Transverse colon (tissue), 4 donors: ENCODE data around the gene UROC1. TPM values are rescaled to one million over a fixed set of nuclear protein-coding genes. Genes with fewer than 3 reads are reported as not detected.

Experiments
- DNase-seq: peaks from one replicate; pipeline ENCODE4 v3.0.0-alpha.2; 2019
- H3K27ac ChIP-seq, 4 donors: fragments of 200-600 bp; sonication (generic); 2 replicates each; pipeline ENCODE4 v1.5.1; 2016 to 2018; ENCODE audit warnings: inconsistent platforms in 4 of 4
- H3K27me3 ChIP-seq: fragments of 200-600 bp; sonication (generic); 2 replicates; pipeline ENCODE4 v1.5.1; 2017; ENCODE audit warnings: inconsistent platforms
- H3K36me3 ChIP-seq, 4 donors: fragments of 200-600 bp; sonication (generic); 2 replicates each; pipeline ENCODE4 v1.5.1; 2017 to 2019; ENCODE audit warnings: inconsistent platforms in 4 of 4
- H3K4me1 ChIP-seq, 4 donors: fragments of 200-600 bp; sonication (generic); 2 replicates each; pipeline ENCODE4 v1.5.1; 2017 to 2020; ENCODE audit warnings: inconsistent platforms in 4 of 4
- H3K4me3 ChIP-seq, 4 donors: fragments of 200-600 bp; sonication (generic); 1 replicate in 1 of 4; 2 replicates in 3 of 4; pipeline versions ENCODE4 v1.5.1 to v1.6.1; 2017 to 2019; ENCODE audit warnings: inconsistent platforms in 4 of 4
- H3K9me3 ChIP-seq, 2 donors: fragments of 200-600 bp; sonication (generic); 2 replicates each; pipeline ENCODE4 v1.5.1; 2017 to 2019; ENCODE audit warnings: inconsistent platforms in 2 of 2
- CTCF ChIP-seq, 5 experiments: fragments of 200-600 bp in 3 of 5; fragments of 450-650 bp in 2 of 5; sonication (generic) in 3 of 5; IDR thresholded peaks; 1 replicate in 2 of 5; 2 replicates in 3 of 5; pipeline ENCODE4 v1.5.1; 2016 to 2017; ENCODE audit warnings: antibody characterized with exemption in 5 of 5, inconsistent platforms in 3 of 5, mild to moderate bottlenecking in 2 of 5, moderate library complexity in 1 of 5
- EP300 ChIP-seq: sonication (generic); formaldehyde crosslinking; IDR thresholded peaks from one replicate; pipeline ENCODE4 v1.6.1; 2017; ENCODE audit warnings: antibody characterized with exemption, low read depth
- POLR2A ChIP-seq: fragments of 450-650 bp; IDR thresholded peaks from one replicate; pipeline ENCODE4 v1.6.1; 2016; ENCODE audit warnings: antibody characterized with exemption, mild to moderate bottlenecking, moderate library complexity
- POLR2AphosphoS5 ChIP-seq, 3 donors: sonication (generic); formaldehyde crosslinking; IDR thresholded peaks; one replicate each; pipeline ENCODE4 v1.6.1; 2016; ENCODE audit warnings: antibody characterized with exemption in 3 of 3
- WGBS, 2 donors: methylation state at CpG; one replicate each; pipeline ENCODE4 v1.1.5; 2018; ENCODE audit warnings: low coverage in 1 of 2; 5-methylcytosine and 5-hydroxymethylcytosine counted together
- in situ Hi-C, 4 donors: fragments of 200-750 bp; cut with MboI; loops; one replicate each; pipeline versions ENCODE4 v1.15.0 to v1.15.1; 2017; ENCODE audit warnings: low sequenced_read_pairs in 3 of 4, low pct_ligation_motif_present in 1 of 4, low pct_unique_long_range_greater_than_20kb in 1 of 4
- intact Hi-C: fragments of 100-400 bp; cut with DNase I; formaldehyde crosslinking; loops from one replicate; pipeline ENCODE4 v1.15.1; 2023; ENCODE audit warnings: low total_unique reads
- total RNA-seq, 4 donors: library from RNA; depleted of rRNA; stranded (reverse); fragments of >200 nt; gene quantifications; one replicate each; pipeline ENCODE4 v1.1.0, GENCODE V29; 2016

Gene UROC1
- total RNA-seq, 4 donors from 2014 or later: not detected

DNA sequence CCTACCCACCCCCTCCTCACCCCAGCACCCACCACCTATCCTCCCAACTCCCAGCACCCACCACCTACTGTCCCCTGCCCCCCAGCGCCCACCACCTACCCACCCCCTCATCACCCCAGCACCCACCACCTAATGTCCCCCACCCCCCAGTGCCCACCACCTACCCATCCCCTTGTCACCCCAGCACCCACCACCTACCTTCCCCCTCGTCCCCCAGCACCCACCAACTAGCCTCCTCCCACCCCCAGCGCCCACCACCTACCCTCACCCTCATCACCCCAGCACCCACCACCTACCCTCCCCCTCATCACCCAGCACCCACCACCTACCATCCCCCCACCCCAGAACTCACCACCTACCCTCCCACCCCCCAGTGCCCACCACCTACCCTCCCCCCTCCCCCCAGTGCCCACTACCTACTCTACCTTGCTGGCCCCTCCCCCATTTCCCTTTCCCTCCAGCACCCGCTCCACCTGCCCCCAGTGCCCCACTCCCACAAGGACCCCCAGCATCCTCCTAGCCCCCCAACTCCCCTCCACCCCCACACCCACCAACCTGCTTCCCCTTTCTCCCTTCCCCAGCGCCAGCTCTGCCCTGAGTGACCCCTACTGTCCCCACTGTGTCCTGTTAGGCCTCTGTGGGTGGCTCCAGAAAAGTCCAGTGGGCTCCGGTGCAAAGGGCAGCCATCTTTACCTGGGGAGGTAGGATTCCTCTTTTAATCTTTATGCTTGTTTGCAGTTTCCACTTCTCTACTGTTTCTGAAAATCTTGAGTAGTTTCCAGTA lies 1.2 kb downstream of the UROC1 start:
- no peaks in the 10 kb centered on the region for H3K4me1 ChIP-seq

DNA sequence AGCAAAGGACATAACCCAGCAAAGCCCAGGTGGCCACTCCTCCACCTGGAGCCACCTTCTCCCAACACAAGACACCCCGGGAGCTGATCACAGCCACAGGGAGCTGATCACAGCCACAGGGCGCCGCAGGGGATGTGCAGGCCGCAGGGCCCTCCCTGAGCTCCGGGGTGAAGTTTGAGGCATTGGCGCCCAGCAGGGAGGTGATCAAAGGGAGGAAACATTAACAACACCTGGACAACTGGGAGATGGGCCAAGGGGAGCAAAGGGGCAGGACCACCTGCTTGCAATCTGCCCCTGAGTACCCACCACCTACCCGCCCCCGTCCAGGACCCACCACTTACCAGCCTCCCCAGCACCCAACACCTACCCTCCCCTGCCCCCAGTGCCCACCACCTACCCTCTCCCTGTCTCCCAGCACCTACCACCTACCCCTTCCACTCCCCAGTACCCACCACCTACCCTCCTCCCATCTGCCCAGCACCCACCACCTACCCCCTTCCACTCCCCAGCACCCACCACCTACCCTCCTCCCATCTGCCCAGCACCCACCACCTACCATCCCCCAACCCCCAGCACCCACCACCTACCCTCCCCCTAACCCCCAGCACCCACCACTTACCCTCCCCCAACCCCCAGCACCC lies 2.4 kb downstream of the UROC1 start:
- 70% methylated on average over 8 of the region's 8 CpGs; no CpG with 5 or more reads in 1 of the 2 donors for WGBS, 2 donors
- Histone ChIP-seq H3K27ac (no peak overlapping the region), H3K27me3 (no peaks in the 10 kb centered on the region), H3K36me3 (no peaks in the 10 kb centered on the region), H3K9me3 (no peaks in the 10 kb centered on the region), H3K4me3 (no peak overlapping the region), H3K4me1 (no peaks in the 10 kb centered on the region)
- intact Hi-C loops (no loop called here), in situ Hi-C loops (no loop called here)
- TF ChIP-seq EP300 (no peak), POLR2A (no peak), POLR2AphosphoS5 (IDR thresholded peaks at IDR 0.05) (no peak), CTCF (IDR thresholded peaks at IDR 0.05) (no peak)
- DNase-seq: no peak

More for the DNA sequence above, 1.2 kb downstream of the UROC1 start:
- intact Hi-C loops (no loop called here), in situ Hi-C loops (no loop called here)
- Histone ChIP-seq H3K36me3 (no peaks in the 10 kb centered on the region), H3K9me3 (no peaks in the 10 kb centered on the region), H3K27ac (no peak overlapping the region), H3K4me3 (no peak overlapping the region), H3K27me3 (no peaks in the 10 kb centered on the region)
- no peak for DNase-seq
- WGBS, 2 donors: 80 to 91% methylated on average over 1 to 2 of the region's 6 CpGs
- TF ChIP-seq CTCF (IDR thresholded peaks at IDR 0.05): no peak
- TF ChIP-seq EP300: no peak
- no peak for TF ChIP-seq POLR2AphosphoS5 (IDR thresholded peaks at IDR 0.05)
- no peak for TF ChIP-seq POLR2A

DNA sequence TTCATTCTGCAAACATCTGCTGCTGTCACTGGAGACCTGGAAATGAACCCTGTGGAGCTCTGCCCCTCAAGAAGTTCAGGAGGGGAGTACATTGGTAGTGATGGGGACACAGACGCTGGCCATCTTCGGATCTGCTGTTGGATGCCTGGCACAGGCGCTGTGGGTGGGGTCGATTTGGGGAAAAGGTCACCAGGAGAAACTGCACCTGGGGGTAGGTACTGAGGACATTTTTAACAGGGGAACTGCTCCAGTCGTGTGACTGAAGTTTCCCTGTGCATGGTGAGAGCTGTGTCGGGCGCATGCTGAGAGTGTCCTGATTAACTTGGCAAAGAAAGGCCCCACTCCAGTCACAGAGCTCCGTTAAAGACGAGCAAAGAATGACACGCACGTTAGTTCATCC lies 3.4 kb downstream of the UROC1 start:
- intact Hi-C loops: no loop called here
- no peaks in the 10 kb centered on the region for H3K27me3 ChIP-seq
- H3K4me1 ChIP-seq: no peaks in the 10 kb centered on the region
- H3K4me3 ChIP-seq: no peak overlapping the region
- TF ChIP-seq CTCF (IDR thresholded peaks at IDR 0.05) (no peak), POLR2AphosphoS5 (IDR thresholded peaks at IDR 0.05) (no peak), EP300 (no peak), POLR2A (no peak)
- WGBS, 2 donors: 85% methylated on average over 11 of the region's 11 CpGs; no CpG with 5 or more reads in 1 of the 2 donors
- H3K27ac ChIP-seq: no peak overlapping the region
- DNase-seq: no peak
- in situ Hi-C loops: no loop called here
- no peaks in the 10 kb centered on the region for H3K36me3 ChIP-seq
- H3K9me3 ChIP-seq: no peaks in the 10 kb centered on the region

GRCh38 chr3:126512916-126513650 lies 4.5 kb downstream of the UROC1 start:
- no peaks in the 10 kb centered on the region for H3K9me3 ChIP-seq
- in situ Hi-C loops: no loop called here
- H3K4me3 ChIP-seq: no peak overlapping the region
- H3K27me3 ChIP-seq: no peaks in the 10 kb centered on the region
- TF ChIP-seq POLR2A (no peak), POLR2AphosphoS5 (IDR thresholded peaks at IDR 0.05) (no peak), CTCF (IDR thresholded peaks at IDR 0.05) (no peak), EP300 (no peak)
- intact Hi-C loops: no loop called here
- 89% methylated on average over 12 of the region's 12 CpGs; no CpG with 5 or more reads in 1 of the 2 donors for WGBS, 2 donors
- no peak overlapping the region for H3K27ac ChIP-seq
- DNase-seq: no peak
- no peaks in the 10 kb centered on the region for H3K36me3 ChIP-seq
- H3K4me1 ChIP-seq: no peaks in the 10 kb centered on the region
